Breast epithelium (tissue), 3 donors: ENCODE results near the gene MYOT.

Source experiments
- CTCF ChIP-seq, 3 donors: fragments of 450-650 bp; IDR thresholded peaks; one replicate each; pipeline ENCODE4 v1.5.1; 2016 to 2017; ENCODE audit warnings: antibody characterized with exemption in 3 of 3, mild to moderate bottlenecking in 3 of 3, moderate library complexity in 3 of 3
- POLR2A ChIP-seq: fragments of 450-650 bp; IDR thresholded peaks from one replicate; pipeline ENCODE4 v1.6.1; 2016; ENCODE audit warnings: antibody characterized with exemption, mild to moderate bottlenecking, moderate library complexity
- POLR2AphosphoS5 ChIP-seq, 3 donors: sonication (generic); formaldehyde crosslinking; IDR thresholded peaks; one replicate each; pipeline ENCODE4 v1.6.1; 2017; ENCODE audit warnings: antibody characterized with exemption in 3 of 3

- TF ChIP-seq CTCF (IDR thresholded peaks at IDR 0.05) (no peak), POLR2A (no peak), POLR2AphosphoS5 (IDR thresholded peaks at IDR 0.05) (no peak)
Observed at GRCh38 chr5:137858223-137858916, 9.3 kb upstream of the MYOT start.
